ENCODE results near the gene SLC4A2. TPM values are rescaled to one million over a fixed set of nuclear protein-coding genes. Genes with fewer than 3 reads are reported as not detected.

The SLC4A2 gene
- total RNA-seq, 2 donors from 2014 or later: 76.7 to 169 TPM

DNA sequence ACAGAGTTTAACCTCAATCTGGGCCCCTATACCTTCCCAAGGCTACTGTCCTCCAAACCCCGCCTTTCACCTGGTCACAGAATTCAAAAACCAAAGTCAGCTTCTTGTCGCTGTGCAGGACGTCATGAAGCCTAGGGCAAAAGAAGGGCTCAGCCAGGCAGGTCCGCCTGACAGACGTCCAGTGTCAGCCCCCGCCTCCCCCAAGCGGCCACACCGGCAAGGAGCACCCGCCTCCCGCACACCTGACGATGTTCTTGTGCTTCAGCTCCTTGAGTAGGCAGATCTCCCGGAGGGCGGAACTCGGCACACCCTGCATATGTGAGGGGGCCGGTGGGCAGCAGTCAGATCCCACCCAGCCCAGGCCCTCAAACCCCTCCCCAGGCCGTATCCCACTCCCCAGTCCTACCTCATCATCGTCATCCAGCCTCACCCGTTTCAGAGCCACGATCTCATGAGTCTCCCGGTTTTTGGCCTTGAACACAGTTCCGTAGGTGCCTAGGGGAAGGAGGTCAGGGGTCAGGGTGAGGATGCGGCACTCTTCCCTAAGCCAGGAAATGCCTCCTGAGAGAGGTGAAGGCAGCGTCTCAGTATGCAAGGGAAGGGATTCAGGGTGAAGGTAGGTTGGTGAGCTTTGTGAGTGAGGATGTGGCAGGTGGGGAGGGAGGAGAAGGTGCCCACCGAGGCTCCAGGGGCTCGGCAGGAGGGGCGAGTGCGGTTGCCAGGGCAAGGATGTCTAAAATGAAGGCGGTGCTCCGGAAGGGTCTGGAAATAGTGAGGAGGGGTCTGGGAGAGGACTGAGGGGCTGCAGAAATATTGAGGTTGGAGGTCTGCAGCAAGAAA, 2.5 kb upstream of the SLC4A2 start:
- no peaks in the 10 kb centered on the region for H3K36me3 ChIP-seq
- H3K9ac ChIP-seq (ENCODE audit: low read depth in 2 of 2, low read length in 2 of 2): peak overlapping the region; percentile 68 to 98
- H3K4me3 ChIP-seq: peak overlapping the region; percentile 46
- intact Hi-C loops (cut with DNase I): no loop called here
- DNase-seq: peak; percentile 38
- H3K27ac ChIP-seq: no peak overlapping the region
- H3K4me1 ChIP-seq: peaks cover 23% of the 10 kb centered on the region
- H3K27me3 ChIP-seq: no peaks in the 10 kb centered on the region
- TF ChIP-seq, protein P1, sequence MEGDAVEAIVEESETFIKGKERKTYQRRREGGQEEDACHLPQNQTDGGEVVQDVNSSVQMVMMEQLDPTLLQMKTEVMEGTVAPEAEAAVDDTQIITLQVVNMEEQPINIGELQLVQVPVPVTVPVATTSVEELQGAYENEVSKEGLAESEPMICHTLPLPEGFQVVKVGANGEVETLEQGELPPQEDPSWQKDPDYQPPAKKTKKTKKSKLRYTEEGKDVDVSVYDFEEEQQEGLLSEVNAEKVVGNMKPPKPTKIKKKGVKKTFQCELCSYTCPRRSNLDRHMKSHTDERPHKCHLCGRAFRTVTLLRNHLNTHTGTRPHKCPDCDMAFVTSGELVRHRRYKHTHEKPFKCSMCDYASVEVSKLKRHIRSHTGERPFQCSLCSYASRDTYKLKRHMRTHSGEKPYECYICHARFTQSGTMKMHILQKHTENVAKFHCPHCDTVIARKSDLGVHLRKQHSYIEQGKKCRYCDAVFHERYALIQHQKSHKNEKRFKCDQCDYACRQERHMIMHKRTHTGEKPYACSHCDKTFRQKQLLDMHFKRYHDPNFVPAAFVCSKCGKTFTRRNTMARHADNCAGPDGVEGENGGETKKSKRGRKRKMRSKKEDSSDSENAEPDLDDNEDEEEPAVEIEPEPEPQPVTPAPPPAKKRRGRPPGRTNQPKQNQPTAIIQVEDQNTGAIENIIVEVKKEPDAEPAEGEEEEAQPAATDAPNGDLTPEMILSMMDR (IDR thresholded peaks at IDR 0.05): no peak
- no peaks in the 10 kb centered on the region for H3K9me3 ChIP-seq

DNA sequence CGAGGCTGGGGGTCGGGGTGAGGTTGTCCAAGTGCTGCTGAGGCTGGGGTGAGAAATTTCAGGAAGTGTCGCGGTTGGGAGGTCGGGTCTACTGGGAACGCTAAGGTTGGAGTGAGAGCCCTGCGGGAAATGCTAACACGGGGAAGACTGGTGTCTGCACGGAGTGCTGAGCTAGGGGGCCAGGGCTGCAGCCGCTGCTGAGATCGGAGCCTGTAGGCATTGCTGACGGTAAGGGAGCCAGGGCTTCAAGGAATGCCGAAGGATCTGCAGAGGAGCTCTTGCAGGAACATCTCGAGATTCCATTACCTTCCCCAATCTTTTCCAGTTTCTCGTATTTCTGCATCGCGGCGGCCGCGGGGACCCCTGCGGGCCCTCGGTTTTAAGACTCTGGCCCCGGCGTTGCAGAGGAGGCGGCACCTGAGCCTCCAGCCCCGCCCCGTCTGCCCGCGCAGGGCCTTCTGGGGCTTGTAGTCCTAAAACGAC, 1.8 kb upstream of the SLC4A2 start, which contains the start of gene CDK5:
Gene CDK5 (minus strand): TSS at position 392 of the 483 bp plus-strand sequence. CDS start 49 bp downstream, at position 343.
- no peaks in the 10 kb centered on the region for H3K36me3 ChIP-seq
- no peaks in the 10 kb centered on the region for H3K27me3 ChIP-seq

DNA sequence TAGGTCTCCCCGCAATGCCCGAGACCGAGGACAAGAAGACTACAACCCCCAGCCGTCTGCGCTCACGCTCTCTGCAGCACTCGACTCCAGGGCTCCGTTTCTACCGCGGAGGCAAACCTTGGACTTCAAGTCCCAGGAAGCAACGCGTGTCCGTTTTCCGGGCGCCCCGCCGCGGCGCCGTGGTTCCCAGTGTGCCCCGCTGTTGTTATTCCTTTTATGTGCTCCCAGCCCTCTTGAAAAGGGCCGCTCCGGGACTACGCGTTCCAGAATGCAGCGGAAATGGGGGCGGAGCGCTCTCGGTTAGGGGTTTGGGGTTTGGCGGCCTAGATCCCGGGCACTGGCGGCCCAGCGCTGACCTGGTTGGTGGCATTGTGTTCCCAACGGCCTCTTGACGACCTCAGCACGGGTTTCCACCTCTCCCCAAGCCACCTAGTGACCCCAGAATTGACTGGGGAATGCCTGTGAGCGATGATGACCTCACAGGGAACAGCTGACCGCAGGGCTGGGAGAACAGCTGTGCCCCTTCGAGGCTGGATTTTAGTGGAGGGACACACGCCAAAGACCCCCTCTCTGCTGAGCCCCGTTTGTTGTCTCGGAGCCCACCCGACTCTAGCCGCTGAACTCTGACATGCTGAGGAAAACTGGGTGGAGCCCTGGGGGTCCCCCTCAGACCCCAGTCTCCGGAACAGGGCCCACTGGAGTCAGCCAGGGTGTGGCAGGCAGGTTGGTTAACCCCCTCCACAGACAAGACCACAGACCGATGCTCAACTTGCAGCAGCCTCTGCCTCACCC, 1.2 kb upstream of the SLC4A2 start:
- peaks cover 24% of the 10 kb centered on the region for H3K4me1 ChIP-seq
- intact Hi-C loops (cut with DNase I): no loop called here
- peak overlapping the region; percentile 76 to 98 for H3K9ac ChIP-seq (ENCODE audit: low read depth in 2 of 2, low read length in 2 of 2)
- TF ChIP-seq, protein P1 (IDR thresholded peaks at IDR 0.05): no peak
- H3K9me3 ChIP-seq: no peaks in the 10 kb centered on the region
- no peaks in the 10 kb centered on the region for H3K36me3 ChIP-seq
- H3K27me3 ChIP-seq: no peaks in the 10 kb centered on the region
- H3K27ac ChIP-seq: peak overlapping the region; percentile 96
- DNase-seq: peak; percentile 99
- peak overlapping the region; percentile 46 for H3K4me3 ChIP-seq

More for the DNA sequence above, 1.8 kb upstream of the SLC4A2 start, which contains the start of gene CDK5:
- H3K9ac ChIP-seq (ENCODE audit: low read depth in 2 of 2, low read length in 2 of 2): peak within 1 kb of the TSS; percentile 76 to 98
- no peaks in the 10 kb centered on the region for H3K9me3 ChIP-seq
- peaks cover 24% of the 10 kb centered on the region for H3K4me1 ChIP-seq
- H3K4me3 ChIP-seq: peak within 1 kb of the TSS; percentile 46
- H3K27ac ChIP-seq: peak within 1 kb of the TSS; percentile 96
- intact Hi-C loops (cut with DNase I): no loop called here
- DNase-seq: no peak
- TF ChIP-seq, protein P1 (IDR thresholded peaks at IDR 0.05): no peak

DNA sequence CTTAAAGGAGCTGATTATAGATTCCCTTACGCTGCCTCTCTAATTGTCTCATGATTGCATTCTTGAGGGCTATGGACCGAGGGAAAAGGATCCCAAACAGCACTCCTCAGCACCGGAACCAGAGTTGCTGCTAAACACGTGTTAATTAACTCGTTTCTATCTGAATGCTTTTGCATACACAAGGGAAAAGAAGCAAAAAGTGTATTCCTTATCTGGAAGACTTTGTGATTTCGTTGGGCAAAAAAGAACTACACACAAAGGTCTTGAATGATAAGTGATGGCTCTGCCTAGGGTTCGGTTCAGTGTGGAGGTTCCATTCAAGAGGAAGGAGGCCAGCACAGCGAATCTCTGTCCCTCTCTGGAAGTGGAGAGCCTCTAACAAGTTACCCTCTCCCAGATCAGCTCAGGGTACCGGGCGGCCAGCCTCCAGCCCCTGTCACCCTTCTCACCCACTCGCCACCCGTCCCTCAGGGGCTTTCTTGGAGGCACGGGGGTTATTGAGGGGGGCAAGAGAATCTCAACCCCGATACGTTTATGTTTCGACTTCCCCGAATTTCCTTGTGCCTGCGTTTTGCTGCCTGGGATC, 515 bp upstream of the SLC4A2 start:
- peak; percentile 44 for DNase-seq
- Histone ChIP-seq H3K4me1 (peaks cover 24% of the 10 kb centered on the region), H3K27ac (peak overlapping the region; percentile 96), H3K36me3 (no peaks in the 10 kb centered on the region), H3K27me3 (no peaks in the 10 kb centered on the region), H3K4me3 (peak overlapping the region; percentile 46), H3K9ac (ENCODE audit: low read depth in 2 of 2, low read length in 2 of 2) (peak overlapping the region; percentile 84 to 98), H3K9me3 (no peaks in the 10 kb centered on the region)
- TF ChIP-seq, protein P1 (IDR thresholded peaks at IDR 0.05): no peak
- intact Hi-C loops (cut with DNase I): no loop called here

DNA sequence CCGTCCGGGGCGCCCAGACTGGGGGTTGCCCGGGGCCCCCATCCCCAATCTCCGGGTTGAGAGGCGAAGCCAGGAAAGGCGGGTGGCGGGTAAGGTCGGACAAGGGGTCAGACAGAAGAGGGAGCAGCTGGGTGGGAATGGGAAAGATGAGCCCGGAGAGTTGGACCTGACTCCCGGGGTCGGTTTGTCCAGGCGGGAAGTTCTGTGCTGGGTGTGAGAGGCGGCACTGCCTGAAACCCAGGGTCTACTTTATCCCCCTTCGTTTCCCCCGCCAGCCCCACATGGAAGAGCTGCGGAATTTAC, 675 bp downstream of the SLC4A2 start:
- Histone ChIP-seq H3K9ac (ENCODE audit: low read depth in 2 of 2, low read length in 2 of 2) (peak overlapping the region; percentile 84 to 98), H3K36me3 (no peaks in the 10 kb centered on the region), H3K9me3 (no peaks in the 10 kb centered on the region), H3K4me1 (peaks cover 24% of the 10 kb centered on the region), H3K27me3 (no peaks in the 10 kb centered on the region), H3K4me3 (peak overlapping the region; percentile 46), H3K27ac (peak overlapping the region; percentile 96)
- DNase-seq: no peak
- TF ChIP-seq, protein P1 (IDR thresholded peaks at IDR 0.05): no peak
- intact Hi-C loops (cut with DNase I): no loop called here
